CD14-positive monocyte (primary cell): Measurements from ENCODE around the gene LY86. TPM values are rescaled to one million over a fixed set of nuclear protein-coding genes. Genes with fewer than 3 reads are reported as not detected.

ENCODE experiments used
- DNase-seq, 3 donors: peaks; one replicate each; pipeline ENCODE4 v3.0.0-alpha.2; 2011 to 2022
- H2AFZ ChIP-seq: 2 replicates; pipeline ENCODE4 v1.6.0; 2012; ENCODE audit warnings: mild to moderate bottlenecking, low read depth, low read length, inconsistent platforms; ENCODE audit not compliant: insufficient read depth, poor library complexity, severe bottlenecking
- H3K27ac ChIP-seq, 2 donors: 1 replicate in 1 of 2; 2 replicates in 1 of 2; pipeline ENCODE4 v1.5.1; 2012 to 2013; ENCODE audit warnings: low read length in 2 of 2, control low read depth in 1 of 2, inconsistent platforms in 1 of 2, low read depth in 1 of 2, mild to moderate bottlenecking in 1 of 2
- H3K27me3 ChIP-seq, 2 donors: one replicate each; pipeline versions ENCODE4 v1.6.0 to v1.6.1; 2011 to 2013; ENCODE audit warnings: low read length in 2 of 2; ENCODE audit not compliant: control insufficient read depth in 2 of 2, insufficient read depth in 2 of 2
- H3K36me3 ChIP-seq, 2 donors: replicated peaks in 1 of 2; 1 replicate in 1 of 2; 2 replicates in 1 of 2; pipeline versions ENCODE4 v1.5.1 to v1.6.1; 2012 to 2013; ENCODE audit warnings: low read length in 2 of 2, control low read depth in 1 of 2, inconsistent platforms in 1 of 2, mild to moderate bottlenecking in 1 of 2; ENCODE audit not compliant: insufficient read depth in 2 of 2, control insufficient read depth in 1 of 2
- H3K4me1 ChIP-seq, 2 donors: 1 replicate in 1 of 2; 2 replicates in 1 of 2; pipeline versions ENCODE4 v1.5.1 to v1.6.1; 2012 to 2013; ENCODE audit warnings: low read length in 2 of 2, control low read depth in 1 of 2, inconsistent platforms in 1 of 2, mild to moderate bottlenecking in 1 of 2, moderate library complexity in 1 of 2; ENCODE audit not compliant: insufficient read depth in 2 of 2, control insufficient read depth in 1 of 2
- H3K4me2 ChIP-seq: replicated peaks from 2 replicates; pipeline ENCODE3; 2012; ENCODE audit warnings: low read length, moderate library complexity, mild to moderate bottlenecking; ENCODE audit not compliant: poor library complexity, severe bottlenecking; ENCODE audit errors: extremely low read depth
- H3K4me3 ChIP-seq, 3 experiments: fragments of 200-600 bp in 1 of 3; sonication (generic) in 1 of 3; replicated peaks in 1 of 3; 1 replicate in 2 of 3; 2 replicates in 1 of 3; pipeline ENCODE4 v1.5.1; 2011 to 2013; ENCODE audit warnings: low read length in 3 of 3, mild to moderate bottlenecking in 3 of 3, control low read depth in 2 of 3, low read depth in 2 of 3, inconsistent platforms in 1 of 3, moderate library complexity in 1 of 3
- H3K79me2 ChIP-seq: 2 replicates; pipeline ENCODE4 v1.6.0; 2012; ENCODE audit warnings: mild to moderate bottlenecking, control low read depth, inconsistent platforms, low read length, moderate library complexity; ENCODE audit not compliant: insufficient read depth
- H3K9ac ChIP-seq: 2 replicates; pipeline ENCODE4 v1.6.0; 2017; ENCODE audit warnings: low read length, mild to moderate bottlenecking; ENCODE audit not compliant: insufficient read depth, poor library complexity, severe bottlenecking
- H3K9me3 ChIP-seq, 2 donors: replicated peaks in 1 of 2; 1 replicate in 1 of 2; 2 replicates in 1 of 2; pipeline versions ENCODE4 v1.5.1 to v1.6.1; 2012 to 2013; ENCODE audit warnings: low read length in 2 of 2, control low read depth in 1 of 2; ENCODE audit not compliant: control insufficient read depth in 1 of 2, insufficient read depth in 1 of 2
- H4K20me1 ChIP-seq: 2 replicates; pipeline ENCODE4 v1.6.0; 2012; ENCODE audit warnings: mild to moderate bottlenecking, low read length, control low read depth, moderate library complexity; ENCODE audit not compliant: insufficient read depth
- H3K27ac Mint-ChIP-seq, 7 donors: one replicate each; pipeline ENCODE4 v1.8.0; 2020; ENCODE audit warnings: mild to moderate bottlenecking in 7 of 7, mixed read lengths in 7 of 7, moderate library complexity in 6 of 7, inconsistent platforms in 2 of 7
- H3K27me3 Mint-ChIP-seq, 3 donors: one replicate each; pipeline ENCODE4 v1.8.0; 2021 to 2022; ENCODE audit warnings: low read depth in 3 of 3, mild to moderate bottlenecking in 3 of 3, mixed read lengths in 3 of 3, moderate library complexity in 3 of 3, inconsistent platforms in 1 of 3
- H3K36me3 Mint-ChIP-seq, 2 donors: one replicate each; pipeline ENCODE4 v1.8.0; 2020; ENCODE audit warnings: mixed read lengths in 2 of 2, inconsistent platforms in 1 of 2, mild to moderate bottlenecking in 1 of 2
- H3K4me1 Mint-ChIP-seq: one replicate; pipeline ENCODE4 v1.8.0; 2020; ENCODE audit warnings: mild to moderate bottlenecking, mixed read lengths
- H3K4me3 Mint-ChIP-seq, 2 donors: one replicate each; pipeline ENCODE4 v1.8.0; 2020; ENCODE audit warnings: mild to moderate bottlenecking in 2 of 2, mixed read lengths in 2 of 2, moderate library complexity in 1 of 2
- H3K9me3 Mint-ChIP-seq, 7 donors: one replicate each; pipeline ENCODE4 v1.8.0; 2020 to 2022; ENCODE audit warnings: mixed read lengths in 7 of 7, mild to moderate bottlenecking in 6 of 7, moderate library complexity in 6 of 7, inconsistent platforms in 2 of 7
- CTCF ChIP-seq: fragments of 200-600 bp; IDR thresholded peaks from one replicate; pipeline ENCODE4 v1.8.0; 2022; ENCODE audit warnings: antibody characterized with exemption, mild to moderate bottlenecking
- WGBS: methylation state at CpG from one replicate; pipeline ENCODE4 v1.1.5; 2013; ENCODE audit warnings: missing lambda C conversion rate; ENCODE audit not compliant: insufficient coverage; 5-methylcytosine and 5-hydroxymethylcytosine counted together
- intact Hi-C, 2 donors: fragments of 100-400 bp; cut with micrococcal nuclease; formaldehyde crosslinking; loops; one replicate each; pipeline versions ENCODE4 v1.15.0 to v1.15.1; 2023
- polyA plus RNA-seq, 3 donors: library from polyadenylated mRNA; depleted of rRNA in 1 of 3; unstranded in 2 of 3; stranded (reverse) in 1 of 3; fragments of 300-500 nt in 2 of 3; fragments of >200 nt in 1 of 3; fragmentation: Illumina TruSeq in 2 of 3; gene quantifications; 1 replicate in 2 of 3; 2 replicates in 1 of 3; pipeline ENCODE4 v1.2.3, GENCODE V29; 2012 to 2021

The LY86 gene
- polyA plus RNA-seq, 3 donors: 166 to 609 (median 454) TPM

GRCh38 chr6:6703699-6704098, 115.2 kb downstream of the LY86 start:
- H3K79me2 ChIP-seq: no peaks in the 10 kb centered on the region
- no peak overlapping the region for H3K4me3 ChIP-seq
- DNase-seq: no peak
- no peak for TF ChIP-seq CTCF
- H3K4me3 Mint-ChIP-seq: no peak overlapping the region
- H3K27me3 ChIP-seq: no peaks in the 10 kb centered on the region
- peaks cover 80% of the 10 kb centered on the region for H3K4me1 Mint-ChIP-seq
- H3K9me3 Mint-ChIP-seq: peaks cover 0 to 3% (median 0%) of the 10 kb centered on the region in 7 donors
- no peaks in the 10 kb centered on the region for H4K20me1 ChIP-seq
- peak overlapping the region; percentile 2 to 7 for H3K27ac ChIP-seq
- no peak overlapping the region for H2AFZ ChIP-seq
- WGBS: 73% methylated on average over 2 of the region's 4 CpGs
- peak overlapping the region; percentile 12 to 80 (median 42) for H3K27ac Mint-ChIP-seq
- H3K4me1 ChIP-seq: peaks cover 75 to 91% of the 10 kb centered on the region in 2 donors
- H3K9me3 ChIP-seq: no peaks in the 10 kb centered on the region
- no peaks in the 10 kb centered on the region for H3K36me3 ChIP-seq
- H3K27me3 Mint-ChIP-seq: peaks cover 0 to 2% (median 1%) of the 10 kb centered on the region in 3 donors
- intact Hi-C loops: loop anchor here in 1 of 2 donors (10.0 kb wide), 1 partner anchor 541 kb away; no protein-coding TSS in a partner anchor
- H3K9ac ChIP-seq: no peak overlapping the region
- H3K4me2 ChIP-seq: no peak overlapping the region
- peaks cover 12 to 16% of the 10 kb centered on the region in 2 donors for H3K36me3 Mint-ChIP-seq
